Measurements from ENCODE around the gene ANXA3.

ANXA3 gene

DNA sequence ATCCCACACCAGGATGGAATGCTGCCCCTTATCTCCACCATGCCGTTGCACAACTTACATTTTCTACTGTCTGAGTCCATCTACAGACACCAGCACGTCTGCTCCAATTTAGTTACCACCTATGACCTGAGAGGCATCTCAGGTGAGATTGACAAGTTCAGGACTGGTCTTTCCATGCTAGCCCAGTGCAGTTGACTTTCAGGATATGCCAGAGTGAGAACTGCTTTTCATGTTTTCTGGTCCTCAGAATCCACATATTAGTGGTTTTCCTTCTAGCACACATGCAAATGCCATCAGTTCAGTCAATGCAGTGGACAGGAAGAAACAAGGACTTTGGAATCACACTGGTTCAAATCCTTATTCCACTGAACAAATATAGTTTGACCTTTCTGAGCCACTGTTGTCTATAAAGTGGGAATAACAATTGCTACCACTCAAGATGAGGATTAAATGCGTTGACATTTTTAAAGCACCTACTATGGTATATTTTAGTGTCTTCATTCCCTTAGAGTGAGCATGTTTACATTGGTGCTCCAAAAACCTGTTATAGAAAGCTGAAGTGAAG is 38.1 kb upstream of the ANXA3 start:
- Mint-ChIP-seq H3K36me3 (ENCODE audit: low read depth) (peaks cover 30% of the 10 kb centered on the region), H3K27me3 (ENCODE audit: low read depth) (no peaks in the 10 kb centered on the region), H3K9me3 (no peaks in the 10 kb centered on the region), H3K4me1 (peaks cover 2% of the 10 kb centered on the region), H3K4me3 (no peak overlapping the region), H3K27ac (no peak overlapping the region)
- TF ChIP-seq, protein P1, sequence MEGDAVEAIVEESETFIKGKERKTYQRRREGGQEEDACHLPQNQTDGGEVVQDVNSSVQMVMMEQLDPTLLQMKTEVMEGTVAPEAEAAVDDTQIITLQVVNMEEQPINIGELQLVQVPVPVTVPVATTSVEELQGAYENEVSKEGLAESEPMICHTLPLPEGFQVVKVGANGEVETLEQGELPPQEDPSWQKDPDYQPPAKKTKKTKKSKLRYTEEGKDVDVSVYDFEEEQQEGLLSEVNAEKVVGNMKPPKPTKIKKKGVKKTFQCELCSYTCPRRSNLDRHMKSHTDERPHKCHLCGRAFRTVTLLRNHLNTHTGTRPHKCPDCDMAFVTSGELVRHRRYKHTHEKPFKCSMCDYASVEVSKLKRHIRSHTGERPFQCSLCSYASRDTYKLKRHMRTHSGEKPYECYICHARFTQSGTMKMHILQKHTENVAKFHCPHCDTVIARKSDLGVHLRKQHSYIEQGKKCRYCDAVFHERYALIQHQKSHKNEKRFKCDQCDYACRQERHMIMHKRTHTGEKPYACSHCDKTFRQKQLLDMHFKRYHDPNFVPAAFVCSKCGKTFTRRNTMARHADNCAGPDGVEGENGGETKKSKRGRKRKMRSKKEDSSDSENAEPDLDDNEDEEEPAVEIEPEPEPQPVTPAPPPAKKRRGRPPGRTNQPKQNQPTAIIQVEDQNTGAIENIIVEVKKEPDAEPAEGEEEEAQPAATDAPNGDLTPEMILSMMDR (IDR thresholded peaks at IDR 0.05; ENCODE audit: unreplicated experiment in 3 of 3): no peak

DNA sequence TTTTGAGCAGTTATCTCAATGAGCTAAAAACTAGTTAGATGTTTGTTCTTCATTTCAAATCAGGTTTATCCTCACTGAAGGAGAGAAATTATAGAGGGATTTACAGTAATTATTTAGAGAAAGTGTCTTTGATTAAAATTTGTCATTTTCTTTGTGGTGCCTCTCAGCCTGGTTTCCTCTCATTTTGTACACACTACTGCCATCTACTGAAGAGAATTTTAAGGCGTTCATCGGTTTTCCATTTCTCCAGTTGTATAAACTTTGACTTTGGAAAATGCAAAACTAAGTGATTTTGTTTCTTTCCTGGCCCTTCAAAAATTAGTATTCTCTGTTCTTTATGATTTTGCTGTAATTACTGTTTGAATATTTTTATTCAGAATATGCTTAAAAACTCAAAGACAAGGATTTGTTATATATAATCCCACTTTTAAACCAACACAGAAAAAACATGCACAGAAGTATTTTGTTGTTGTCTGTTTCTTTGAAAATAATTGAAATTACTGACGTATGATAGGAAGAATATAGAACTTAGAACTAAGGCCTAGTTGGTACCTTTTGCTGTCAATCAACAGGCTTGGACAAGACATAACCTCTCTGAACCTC is 34.4 kb upstream of the ANXA3 start:
- no peaks in the 10 kb centered on the region for H3K27me3 Mint-ChIP-seq (ENCODE audit: low read depth)
- peak overlapping the region in 1 of 3 experiments; percentile 33 for H3K27ac Mint-ChIP-seq
- TF ChIP-seq, protein P1 (IDR thresholded peaks at IDR 0.05; ENCODE audit: unreplicated experiment in 3 of 3): peak; percentile 66 to 71 (median 69)
- H3K9me3 Mint-ChIP-seq: no peaks in the 10 kb centered on the region
- H3K4me3 Mint-ChIP-seq: no peak overlapping the region
- H3K36me3 Mint-ChIP-seq (ENCODE audit: low read depth): peaks cover 39% of the 10 kb centered on the region
- peaks cover 23% of the 10 kb centered on the region for H3K4me1 Mint-ChIP-seq

DNA sequence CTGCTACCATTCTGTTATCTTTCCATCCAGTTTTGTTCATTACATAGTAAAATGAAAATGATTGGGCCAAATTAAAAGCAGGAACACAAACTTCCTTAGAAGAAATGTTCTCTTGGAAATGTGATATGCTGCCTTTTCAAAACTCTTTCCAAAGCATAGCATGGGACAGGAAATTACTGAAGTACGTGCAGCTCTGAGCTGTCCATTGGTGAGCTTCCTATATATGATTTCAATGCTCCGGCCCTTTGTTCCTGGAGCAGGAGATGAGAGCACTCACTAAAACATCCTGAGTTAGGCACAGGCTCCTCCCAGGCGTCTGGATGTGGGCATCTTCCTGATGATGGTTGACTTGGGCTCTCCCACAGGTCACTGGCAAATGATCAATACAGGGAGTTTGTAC is 33.0 kb upstream of the ANXA3 start:
- H3K4me1 Mint-ChIP-seq: peaks cover 23% of the 10 kb centered on the region
- H3K27ac Mint-ChIP-seq: no peak overlapping the region
- TF ChIP-seq, protein P1 (IDR thresholded peaks at IDR 0.05; ENCODE audit: unreplicated experiment in 3 of 3): no peak
- H3K4me3 Mint-ChIP-seq: no peak overlapping the region
- no peaks in the 10 kb centered on the region for H3K27me3 Mint-ChIP-seq (ENCODE audit: low read depth)
- peaks cover 43% of the 10 kb centered on the region for H3K36me3 Mint-ChIP-seq (ENCODE audit: low read depth)
- no peaks in the 10 kb centered on the region for H3K9me3 Mint-ChIP-seq

DNA sequence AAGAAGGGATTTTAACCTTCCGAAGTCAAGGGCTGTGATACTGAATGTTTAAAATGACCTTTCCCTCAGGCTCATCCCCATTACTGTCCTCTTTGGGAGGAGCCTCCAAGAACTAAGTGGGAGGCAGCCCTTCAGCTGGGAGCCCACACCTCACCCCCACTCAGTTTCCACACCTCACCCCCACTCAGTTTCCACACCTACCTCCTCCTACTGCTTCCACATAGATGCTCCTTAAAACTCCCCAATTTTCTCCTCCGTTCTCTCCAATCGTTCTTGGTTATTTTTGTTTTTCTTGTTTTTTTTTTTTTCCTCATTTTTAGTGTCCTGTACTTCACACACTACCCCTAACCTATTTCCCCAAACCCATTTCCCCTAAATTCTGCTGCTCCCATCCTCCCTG is 31.6 kb upstream of the ANXA3 start:
- Mint-ChIP-seq H3K36me3 (ENCODE audit: low read depth) (peaks cover 55% of the 10 kb centered on the region), H3K4me3 (no peak overlapping the region), H3K4me1 (peaks cover 23% of the 10 kb centered on the region), H3K27ac (peak overlapping the region; percentile 29 to 95 (median 80)), H3K27me3 (ENCODE audit: low read depth) (peaks cover 3% of the 10 kb centered on the region), H3K9me3 (no peaks in the 10 kb centered on the region)
- TF ChIP-seq, protein P1 (IDR thresholded peaks at IDR 0.05; ENCODE audit: unreplicated experiment in 3 of 3): no peak

DNA sequence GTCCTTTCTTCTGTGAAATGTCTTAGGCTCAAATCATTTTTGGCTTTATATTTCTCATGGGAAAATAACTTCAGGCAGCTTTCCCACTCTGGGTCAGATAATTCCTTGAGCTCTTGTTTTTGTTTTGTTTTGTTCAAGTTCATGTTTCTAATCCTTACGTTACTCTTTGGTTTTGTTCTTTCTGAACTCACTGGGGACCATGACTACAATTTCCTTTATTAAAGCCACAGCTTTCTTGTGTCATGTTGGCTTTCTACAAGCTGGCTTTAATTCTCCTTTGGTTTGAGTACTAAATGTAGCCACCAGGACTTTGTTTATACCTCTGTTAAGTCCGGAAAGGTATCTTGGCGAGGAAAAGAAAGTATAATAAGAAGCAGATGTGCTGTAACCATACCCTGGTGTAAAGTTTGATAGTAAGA is 30.8 kb upstream of the ANXA3 start:
- Mint-ChIP-seq H3K4me1 (peaks cover 23% of the 10 kb centered on the region), H3K27ac (peak overlapping the region; percentile 53 to 95 (median 80)), H3K4me3 (peak overlapping the region in 1 of 3 experiments; percentile 20), H3K9me3 (no peaks in the 10 kb centered on the region), H3K27me3 (ENCODE audit: low read depth) (peaks cover 3% of the 10 kb centered on the region), H3K36me3 (ENCODE audit: low read depth) (peaks cover 47% of the 10 kb centered on the region)
- TF ChIP-seq, protein P1 (IDR thresholded peaks at IDR 0.05; ENCODE audit: unreplicated experiment in 3 of 3): no peak

DNA sequence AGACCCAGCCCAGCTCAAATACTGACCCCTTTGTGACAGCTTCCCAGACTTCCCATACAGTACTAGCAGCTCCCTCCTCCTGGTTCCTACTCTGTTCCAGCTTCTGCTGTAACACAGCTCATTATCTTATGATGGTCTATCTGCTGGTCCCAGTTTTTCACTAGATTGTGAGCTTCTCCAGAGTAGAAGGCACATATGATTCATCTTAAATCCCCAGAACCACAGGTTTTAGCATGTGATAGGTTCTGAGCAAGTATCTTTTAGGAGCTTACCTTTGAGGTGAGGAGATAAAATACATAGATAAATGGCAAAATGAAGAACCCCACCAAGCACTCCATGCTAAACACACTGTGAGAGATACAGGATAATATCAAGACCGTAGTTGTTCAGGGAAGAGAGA is 27.6 kb upstream of the ANXA3 start:
- TF ChIP-seq, protein P1 (IDR thresholded peaks at IDR 0.05; ENCODE audit: unreplicated experiment in 3 of 3): no peak
- peaks cover 42% of the 10 kb centered on the region for H3K36me3 Mint-ChIP-seq (ENCODE audit: low read depth)
- H3K27ac Mint-ChIP-seq: no peak overlapping the region
- H3K27me3 Mint-ChIP-seq (ENCODE audit: low read depth): peaks cover 3% of the 10 kb centered on the region
- no peaks in the 10 kb centered on the region for H3K9me3 Mint-ChIP-seq
- H3K4me3 Mint-ChIP-seq: no peak overlapping the region
- H3K4me1 Mint-ChIP-seq: peaks cover 18% of the 10 kb centered on the region

All from nephron (organoid).